GM10248 (cell line): ENCODE data around the gene DCHS1.

Experiments
- CTCF ChIA-PET: fragments of 300-600 bp; sonication (Branson Sonifier 250); formaldehyde crosslinking; extraction: SDS; loops from one replicate; lab custom pipeline; 2021; ENCODE audit warnings: antibody characterized with exemption; lab: Yijun Ruan, JAX
- POLR2A ChIA-PET: fragments of 350-650 bp; sonication (Branson Sonifier 250); formaldehyde crosslinking; extraction: SDS; loops from one replicate; lab custom pipeline; 2020; ENCODE audit warnings: antibody characterized with exemption; lab: Yijun Ruan, JAX
- DNase-seq: peaks from one replicate; pipeline ENCODE4 v3.0.0; 2012; ENCODE audit errors: extremely low spot score
- CTCF ChIP-seq: IDR thresholded peaks from 2 replicates; pipeline ENCODE4 v1.5.1; 2012; ENCODE audit warnings: mild to moderate bottlenecking, low read depth; ENCODE audit errors: extremely low read depth, missing control alignments, control extremely low read depth

Gene DCHS1

GRCh38 chr11:6674219-6674597 lies 18.6 kb upstream of the DCHS1 start:
- POLR2A ChIA-PET = no interaction called here
- TF ChIP-seq CTCF = no peak
- no peak for DNase-seq
- CTCF ChIA-PET = interaction anchor here (1.4 to 5.4 kb wide), 4 partner anchors 10 to 295 kb away, joined by 3 to 22 read pairs (median 7); partner anchors contain the start of gene MRPL17

GRCh38 chr11:6673523-6674218 lies 18.1 kb upstream of the DCHS1 start:
- ChIA-PET CTCF (interaction anchor here (0.9 to 5.4 kb wide), 7 partner anchors 8 to 295 kb away, joined by 3 to 22 read pairs (median 7); partner anchors contain the start of gene MRPL17), POLR2A (no interaction called here)
- no peak for DNase-seq
- TF ChIP-seq CTCF = no peak

GRCh38 chr11:6671991-6672390 lies 16.4 kb upstream of the DCHS1 start:
- no peak for TF ChIP-seq CTCF
- DNase-seq = no peak
- POLR2A ChIA-PET = interaction anchor here (0.6 to 1.1 kb wide), 5 partner anchors 10 to 957 kb away, joined by 3 to 7 read pairs (median 5); no protein-coding TSS in a partner anchor
- CTCF ChIA-PET = interaction anchor here (0.6 to 5.4 kb wide), 11 partner anchors 9 to 293 kb away, joined by 3 to 22 read pairs (median 5); partner anchors contain the start of genes MRPL17 and TPP1

- ChIA-PET POLR2A (no interaction called here), CTCF (interaction anchor here (1.1 to 5.4 kb wide), 3 partner anchors 11 to 13 kb away, joined by 3 to 22 read pairs (median 5); partner anchors contain the start of gene MRPL17)
- TF ChIP-seq CTCF = no peak
- DNase-seq = no peak
These were observed 14.7 kb upstream of the DCHS1 start for GRCh38 chr11:6670202-6670830.

GRCh38 chr11:6667733-6668374 lies 12.2 kb upstream of the DCHS1 start:
- ChIA-PET POLR2A (no interaction called here), CTCF (interaction anchor here (0.8 to 3.0 kb wide), 21 partner anchors 9 to 75 kb away, joined by 3 to 23 read pairs (median 4); partner anchors contain the start of genes MRPL17 and TPP1)
- TF ChIP-seq CTCF = no peak
- DNase-seq = no peak
